HG03571 (cell line): ENCODE measurements around the gene NME8.

Source experiments
- ATAC-seq: cut with Tn5 transposase; IDR thresholded peaks from one replicate; pipeline ENCODE4 v1.9.1; 2021; ENCODE audit not compliant: unreplicated experiment

The NME8 gene

GRCh38 chr7:37932543-37932942, 84.1 kb downstream of the NME8 start:
- no peak for ATAC-seq

GRCh38 chr7:37933018-37933566, 84.7 kb downstream of the NME8 start:
- no peak for ATAC-seq

- ATAC-seq: no peak
Measured at GRCh38 chr7:37942934-37943610, 94.7 kb downstream of the NME8 start.

GRCh38 chr7:37943905-37944736, 95.7 kb downstream of the NME8 start:
- ATAC-seq: no peak

- no peak for ATAC-seq
Measured at GRCh38 chr7:37944737-37945054, 96.3 kb downstream of the NME8 start.

GRCh38 chr7:37945336-37945735, 96.9 kb downstream of the NME8 start:
- ATAC-seq: no peak

GRCh38 chr7:37947138-37947940, 98.9 kb downstream of the NME8 start:
- ATAC-seq: no peak

GRCh38 chr7:37947941-37948210, 99.5 kb downstream of the NME8 start:
- ATAC-seq: no peak
